IMR-90 (cell line): ENCODE data around the gene NFKB1. TPM values are rescaled to one million over a fixed set of nuclear protein-coding genes. Genes with fewer than 3 reads are reported as not detected.

Experiments used
- ATAC-seq: fragments of 200-7000 bp; cut with Tn5 transposase; 2 replicates; pipeline ENCODE4 v1.9.1; 2020; ENCODE audit warnings: low read depth, mild to moderate bottlenecking, moderate library complexity
- BruUV-seq: library from RNA; stranded (reverse); fragments of 400-500 nt; replicated peaks from 2 replicates; lab custom pipeline; 2021; lab: Mats Ljungman, UMichigan
- CTCF ChIA-PET: fragments of 300-600 bp; formaldehyde crosslinking; extraction: SDS; loops from one replicate; lab custom pipeline; 2021; ENCODE audit warnings: antibody characterized with exemption; lab: Yijun Ruan, JAX
- POLR2A ChIA-PET: fragments of 300-600 bp; sonication (Branson Sonifier 250); formaldehyde crosslinking; loops from one replicate; lab custom pipeline; 2022; ENCODE audit warnings: antibody characterized with exemption; ENCODE audit not compliant: unreplicated experiment; lab: Charles Lee
- DNase-seq: peaks from one replicate; pipeline ENCODE4 v3.0.0; 2013
- H2AFZ ChIP-seq: replicated peaks from 2 replicates; pipeline ENCODE3; 2013; ENCODE audit warnings: low read length, mild to moderate bottlenecking; ENCODE audit not compliant: poor library complexity
- H2AK5ac ChIP-seq: 2 replicates; pipeline ENCODE4 v1.6.1; 2013; ENCODE audit warnings: low read depth, low read length, inconsistent platforms
- H2AK9ac ChIP-seq: replicated peaks from 2 replicates; pipeline ENCODE3; 2013; ENCODE audit warnings: mild to moderate bottlenecking, low read depth, low read length, moderate library complexity; ENCODE audit not compliant: poor library complexity
- H2BK120ac ChIP-seq: 2 replicates; pipeline ENCODE4 v1.6.1; 2013; ENCODE audit warnings: low read depth, low read length, inconsistent platforms
- H2BK15ac ChIP-seq: 3 replicates; pipeline ENCODE4 v1.6.1; 2013; ENCODE audit warnings: low read depth, low read length, inconsistent platforms
- H2BK20ac ChIP-seq: 2 replicates; pipeline ENCODE4 v1.6.1; 2013; ENCODE audit warnings: low read depth, mild to moderate bottlenecking, inconsistent platforms, low read length, moderate library complexity
- H2BK5ac ChIP-seq: 2 replicates; pipeline ENCODE4 v1.6.1; 2013; ENCODE audit warnings: mild to moderate bottlenecking, low read depth, low read length, inconsistent platforms; ENCODE audit not compliant: poor library complexity, severe bottlenecking
- H3K14ac ChIP-seq: replicated peaks from 2 replicates; pipeline ENCODE4 v1.6.1; 2013; ENCODE audit warnings: low read depth, low read length, inconsistent platforms
- H3K18ac ChIP-seq: 2 replicates; pipeline ENCODE4 v1.6.1; 2013; ENCODE audit warnings: low read depth, low read length, control low read depth
- H3K23ac ChIP-seq: 2 replicates; pipeline ENCODE4 v1.6.1; 2013; ENCODE audit warnings: low read depth, low read length, inconsistent platforms
- H3K27ac ChIP-seq: 2 replicates; pipeline ENCODE4 v1.5.1; 2013; ENCODE audit warnings: mild to moderate bottlenecking, control low read depth, low read length; ENCODE audit not compliant: insufficient read depth
- H3K27me3 ChIP-seq: 2 replicates; pipeline ENCODE4 v1.6.1; 2013; ENCODE audit warnings: low read length; ENCODE audit not compliant: control insufficient read depth, insufficient read depth
- H3K36me3 ChIP-seq: 2 replicates; pipeline ENCODE4 v1.6.1; 2013; ENCODE audit warnings: low read length, mixed read lengths; ENCODE audit not compliant: control insufficient read depth, insufficient read depth
- H3K4ac ChIP-seq: 2 replicates; pipeline ENCODE4 v1.6.1; 2013; ENCODE audit warnings: low read depth, low read length, inconsistent platforms
- H3K4me1 ChIP-seq: 2 replicates; pipeline ENCODE4 v1.6.1; 2013; ENCODE audit warnings: low read length, mixed read lengths; ENCODE audit not compliant: control insufficient read depth, insufficient read depth
- H3K4me2 ChIP-seq: 2 replicates; pipeline ENCODE4 v1.6.1; 2013; ENCODE audit warnings: low read depth, mild to moderate bottlenecking, control low read depth, low read length, moderate library complexity
- H3K4me3 ChIP-seq: 2 replicates; pipeline ENCODE4 v1.5.1; 2013; ENCODE audit warnings: low read depth, mild to moderate bottlenecking, control low read depth, low read length, moderate library complexity; ENCODE audit not compliant: insufficient read depth
- H3K56ac ChIP-seq: 2 replicates; pipeline ENCODE4 v1.6.1; 2013; ENCODE audit warnings: low read length, inconsistent platforms; ENCODE audit not compliant: insufficient read depth; ENCODE audit errors: extremely low read depth
- H3K79me1 ChIP-seq, 2 experiments: 2 replicates each; pipeline ENCODE4 v1.6.1; 2013; ENCODE audit warnings: low read length in 2 of 2, inconsistent platforms in 1 of 2, low read depth in 1 of 2
- H3K9ac ChIP-seq: 2 replicates; pipeline ENCODE4 v1.6.1; 2013; ENCODE audit warnings: low read depth, low read length, control low read depth
- H3K9me1 ChIP-seq: 2 replicates; pipeline ENCODE4 v1.6.1; 2013; ENCODE audit warnings: low read length, inconsistent platforms; ENCODE audit not compliant: insufficient read depth
- H3K9me3 ChIP-seq: 2 replicates; pipeline ENCODE4 v1.6.1; 2013; ENCODE audit warnings: low read length; ENCODE audit not compliant: control insufficient read depth, insufficient read depth
- H4K20me1 ChIP-seq: 2 replicates; pipeline ENCODE4 v1.6.1; 2013; ENCODE audit warnings: low read length, inconsistent platforms; ENCODE audit not compliant: insufficient read depth
- H4K5ac ChIP-seq: 2 replicates; pipeline ENCODE4 v1.6.1; 2013; ENCODE audit warnings: mild to moderate bottlenecking, low read depth, low read length, control low read depth
- H4K8ac ChIP-seq, 2 experiments: 2 replicates each; pipeline ENCODE4 v1.6.1; 2013; ENCODE audit warnings: low read depth in 2 of 2, low read length in 2 of 2, control low read depth in 1 of 2, inconsistent platforms in 1 of 2
- H4K91ac ChIP-seq: 2 replicates; pipeline ENCODE4 v1.6.1; 2013; ENCODE audit warnings: low read depth, low read length, inconsistent platforms; ENCODE audit not compliant: insufficient read depth
- BHLHE40 ChIP-seq: fragments of 150-350 bp; IDR thresholded peaks from 2 replicates; pipeline ENCODE4 v1.6.1; 2016; ENCODE audit warnings: mild to moderate bottlenecking, low read depth, low read length
- CEBPB ChIP-seq: IDR thresholded peaks from 2 replicates; pipeline ENCODE4 v1.6.1; 2012; ENCODE audit warnings: low read depth, low read length, improper control_type of control experiment
- CHD1 ChIP-seq: IDR thresholded peaks from 2 replicates; pipeline ENCODE4 v1.6.1; 2012; ENCODE audit warnings: low read depth, low read length, improper control_type of control experiment
- FOS ChIP-seq: fragments of 150-350 bp; IDR thresholded peaks from 2 replicates; pipeline ENCODE4 v1.6.1; 2016; ENCODE audit warnings: low read depth, low read length
- MAFK ChIP-seq: IDR thresholded peaks from 2 replicates; pipeline ENCODE4 v1.6.1; 2012; ENCODE audit warnings: low read depth, low read length, improper control_type of control experiment
- MAZ ChIP-seq: IDR thresholded peaks from 2 replicates; pipeline ENCODE4 v1.6.1; 2012; ENCODE audit warnings: low read depth, mild to moderate bottlenecking, low read length, improper control_type of control experiment, moderate library complexity, borderline replicate concordance
- MXI1 ChIP-seq: IDR thresholded peaks from 2 replicates; pipeline ENCODE4 v1.6.1; 2012; ENCODE audit warnings: low read depth, mild to moderate bottlenecking, low read length, moderate library complexity, borderline replicate concordance
- NFE2L2 ChIP-seq: fragments of 150-350 bp; IDR thresholded peaks from 2 replicates; pipeline ENCODE4 v1.6.1; 2016; ENCODE audit warnings: low read depth, mild to moderate bottlenecking, low read length
- POLR2A ChIP-seq: IDR thresholded peaks from 2 replicates; pipeline ENCODE4 v1.6.1; 2012; ENCODE audit warnings: mild to moderate bottlenecking, low read depth, low read length
- RAD21 ChIP-seq: IDR thresholded peaks from 2 replicates; pipeline ENCODE4 v1.6.1; 2012; ENCODE audit warnings: low read length, improper control_type of control experiment
- RCOR1 ChIP-seq: IDR thresholded peaks from 2 replicates; pipeline ENCODE4 v1.6.1; 2012; ENCODE audit warnings: mild to moderate bottlenecking, low read length, improper control_type of control experiment; ENCODE audit not compliant: insufficient replicate concordance
- RFX5 ChIP-seq: IDR thresholded peaks from 2 replicates; pipeline ENCODE4 v1.8.0; 2012; ENCODE audit warnings: low read depth, mild to moderate bottlenecking, low read length, moderate library complexity
- SMC3 ChIP-seq: fragments of 150-350 bp; IDR thresholded peaks from 2 replicates; pipeline ENCODE4 v1.6.1; 2016; ENCODE audit warnings: low read depth, mild to moderate bottlenecking, antibody characterized with exemption, low read length, moderate library complexity
- WGBS, 2 experiments: methylation state at CpG; one replicate each; pipeline versions ENCODE4 v1.1.5 to v1.1.7; 2013; ENCODE audit warnings: missing lambda C conversion rate in 2 of 2; ENCODE audit not compliant: insufficient read length in 1 of 2; ENCODE audit errors: extremely low coverage in 2 of 2; 5-methylcytosine and 5-hydroxymethylcytosine counted together
- dilution Hi-C: fragments of 300-500 bp; cut with HindIII; formaldehyde crosslinking; loops from one replicate; pipeline ENCODE4 v1.14.3; 2018; ENCODE audit warnings: low sequenced_read_pairs; ENCODE audit not compliant: unreplicated experiment
- in situ Hi-C: fragments of 300-500 bp; cut with MboI; formaldehyde crosslinking; loops from 3 replicates; pipeline ENCODE4 v1.14.3; 2019; ENCODE audit warnings: low sequenced_read_pairs, inconsistent platforms, mixed read lengths
- intact Hi-C: fragments of 100-400 bp; cut with micrococcal nuclease; formaldehyde crosslinking; loops from 2 replicates; pipeline ENCODE4 v1.10.0; 2022
- polyA plus RNA-seq, 3 experiments: library from polyadenylated mRNA; depleted of rRNA; stranded (reverse); fragments of >200 nt; gene quantifications; 2 replicates each; pipeline ENCODE4 v1.2.3, GENCODE V29; 2012; ENCODE audit warnings: low replicate concordance in 1 of 3
- total RNA-seq: library from RNA; depleted of rRNA; stranded (reverse); fragments of >200 nt; gene quantifications from 2 replicates; pipeline ENCODE4 v1.2.3, GENCODE V29; 2012
- TF ChIP-seq, protein P1 (sequence below): fragments of 150-350 bp; IDR thresholded peaks from 2 replicates; pipeline ENCODE4 v1.6.1; 2017; ENCODE audit warnings: mild to moderate bottlenecking, antibody characterized with exemption, low read length, low read depth
- TF ChIP-seq, protein P2 (sequence below): conservative IDR thresholded peaks from 2 replicates; pipeline ENCODE4 v1.5.1; 2012; ENCODE audit warnings: mild to moderate bottlenecking, low read depth, low read length, improper control_type of control experiment
- TF ChIP-seq, protein P3 (sequence below): fragments of 150-350 bp; IDR thresholded peaks from 2 replicates; pipeline ENCODE4 v1.6.1; 2016; ENCODE audit warnings: low read depth, mild to moderate bottlenecking, low read length, moderate library complexity, borderline replicate concordance

NFKB1 gene
- total and polyA plus RNA-seq, 2 of the 4 experiments (the other 2 are of a cell fraction), result 19.8 to 24.6 TPM

DNA sequence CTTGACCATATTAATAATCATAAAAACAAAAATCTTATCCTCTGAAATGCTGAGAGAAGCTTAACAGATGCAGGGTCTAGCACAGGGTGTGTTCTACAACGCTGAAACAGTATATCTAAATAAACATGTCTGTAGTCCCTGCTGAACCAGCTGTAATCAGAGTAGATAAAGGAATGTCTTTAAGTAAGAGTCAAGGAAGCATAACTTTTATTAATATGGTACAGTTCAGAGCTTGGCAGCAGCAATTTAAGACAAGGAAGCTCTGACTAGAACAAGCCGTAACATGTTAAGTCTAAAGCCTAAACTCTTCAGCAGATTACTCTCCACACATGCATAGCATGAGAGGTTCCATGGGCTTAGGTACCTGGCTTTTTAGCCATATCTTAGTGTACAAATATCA, 36.1 kb downstream of the NFKB1 start:
- Histone ChIP-seq H4K5ac (peak overlapping the region; percentile 79; the same call in 1 of the 2 replicates), H3K56ac (no peak overlapping the region), H2AK9ac (no peak overlapping the region), H3K14ac (0 out of 2 replicates have a peak overlapping the region, but pooled peaks have one; percentile 9), H3K9me1 (peaks cover 6% of the 10 kb centered on the region), H3K23ac (no peak overlapping the region; the same call in 1 of the 2 replicates), H4K20me1 (no peaks in the 10 kb centered on the region; the same call in 1 of the 2 replicates), H2BK15ac (no peak overlapping the region), H3K27ac (peak overlapping the region; percentile 16; the same call in 1 of the 2 replicates), H2AK5ac (no peak overlapping the region), H3K18ac (peak overlapping the region; percentile 42; the same call in 1 of the 2 replicates), H2AFZ (no peak overlapping the region), H3K27me3 (no peaks in the 10 kb centered on the region), H2BK20ac (no peak overlapping the region), H2BK5ac (no peak overlapping the region), H4K8ac (peak overlapping the region in 1 of 2 experiments; percentile 71; a peak in 2 of 4 replicates), H3K4me1 (peaks cover 2% of the 10 kb centered on the region), H2BK120ac (no peak overlapping the region), H3K36me3 (peaks cover 8% of the 10 kb centered on the region), H3K9me3 (no peaks in the 10 kb centered on the region), H3K4me3 (no peak overlapping the region), H3K4me2 (peak overlapping the region; percentile 55), H3K4ac (no peak overlapping the region), H3K79me1 (peaks cover 5 to 25% of the 10 kb centered on the region in 2 experiments; a peak in 3 of 4 replicates), H4K91ac (no peak overlapping the region), H3K9ac (no peak overlapping the region)
- ATAC-seq (peak; percentile 88), DNase-seq (peak; percentile 46)
- BruUV-seq, result no TSS peak
- no CpG with 5 or more reads among the region's 2 CpGs for WGBS, 2 experiments
- CTCF ChIA-PET, result no interaction called here
- in situ Hi-C loops (no loop called here), intact Hi-C loops (no loop called here), dilution Hi-C loops (no loop called here)
- POLR2A ChIA-PET, result no interaction called here
- no peak for TF ChIP-seq FOS
- TF ChIP-seq NFE2L2, result no peak
- TF ChIP-seq, protein P1, sequence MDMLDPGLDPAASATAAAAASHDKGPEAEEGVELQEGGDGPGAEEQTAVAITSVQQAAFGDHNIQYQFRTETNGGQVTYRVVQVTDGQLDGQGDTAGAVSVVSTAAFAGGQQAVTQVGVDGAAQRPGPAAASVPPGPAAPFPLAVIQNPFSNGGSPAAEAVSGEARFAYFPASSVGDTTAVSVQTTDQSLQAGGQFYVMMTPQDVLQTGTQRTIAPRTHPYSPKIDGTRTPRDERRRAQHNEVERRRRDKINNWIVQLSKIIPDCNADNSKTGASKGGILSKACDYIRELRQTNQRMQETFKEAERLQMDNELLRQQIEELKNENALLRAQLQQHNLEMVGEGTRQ, result no peak
- no peak for TF ChIP-seq RFX5
- no peak for TF ChIP-seq MAZ
- TF ChIP-seq, protein P2, sequence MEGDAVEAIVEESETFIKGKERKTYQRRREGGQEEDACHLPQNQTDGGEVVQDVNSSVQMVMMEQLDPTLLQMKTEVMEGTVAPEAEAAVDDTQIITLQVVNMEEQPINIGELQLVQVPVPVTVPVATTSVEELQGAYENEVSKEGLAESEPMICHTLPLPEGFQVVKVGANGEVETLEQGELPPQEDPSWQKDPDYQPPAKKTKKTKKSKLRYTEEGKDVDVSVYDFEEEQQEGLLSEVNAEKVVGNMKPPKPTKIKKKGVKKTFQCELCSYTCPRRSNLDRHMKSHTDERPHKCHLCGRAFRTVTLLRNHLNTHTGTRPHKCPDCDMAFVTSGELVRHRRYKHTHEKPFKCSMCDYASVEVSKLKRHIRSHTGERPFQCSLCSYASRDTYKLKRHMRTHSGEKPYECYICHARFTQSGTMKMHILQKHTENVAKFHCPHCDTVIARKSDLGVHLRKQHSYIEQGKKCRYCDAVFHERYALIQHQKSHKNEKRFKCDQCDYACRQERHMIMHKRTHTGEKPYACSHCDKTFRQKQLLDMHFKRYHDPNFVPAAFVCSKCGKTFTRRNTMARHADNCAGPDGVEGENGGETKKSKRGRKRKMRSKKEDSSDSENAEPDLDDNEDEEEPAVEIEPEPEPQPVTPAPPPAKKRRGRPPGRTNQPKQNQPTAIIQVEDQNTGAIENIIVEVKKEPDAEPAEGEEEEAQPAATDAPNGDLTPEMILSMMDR, result no peak
- TF ChIP-seq RAD21, result no peak
- TF ChIP-seq RCOR1, result no peak
- TF ChIP-seq CHD1, result no peak
- no peak for TF ChIP-seq BHLHE40
- TF ChIP-seq SMC3, result no peak
- TF ChIP-seq POLR2A, result no peak
- no peak for TF ChIP-seq MAFK
- TF ChIP-seq MXI1, result no peak
- TF ChIP-seq CEBPB, result no peak
- TF ChIP-seq, protein P3, sequence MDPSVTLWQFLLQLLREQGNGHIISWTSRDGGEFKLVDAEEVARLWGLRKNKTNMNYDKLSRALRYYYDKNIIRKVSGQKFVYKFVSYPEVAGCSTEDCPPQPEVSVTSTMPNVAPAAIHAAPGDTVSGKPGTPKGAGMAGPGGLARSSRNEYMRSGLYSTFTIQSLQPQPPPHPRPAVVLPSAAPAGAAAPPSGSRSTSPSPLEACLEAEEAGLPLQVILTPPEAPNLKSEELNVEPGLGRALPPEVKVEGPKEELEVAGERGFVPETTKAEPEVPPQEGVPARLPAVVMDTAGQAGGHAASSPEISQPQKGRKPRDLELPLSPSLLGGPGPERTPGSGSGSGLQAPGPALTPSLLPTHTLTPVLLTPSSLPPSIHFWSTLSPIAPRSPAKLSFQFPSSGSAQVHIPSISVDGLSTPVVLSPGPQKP, result no peak
